Smooth muscle cell (in vitro differentiated cells): Measurements from ENCODE around the gene NPHS1. TPM values are rescaled to one million over a fixed set of nuclear protein-coding genes. Genes with fewer than 3 reads are reported as not detected.

Experiments used
- DNase-seq: peaks from one replicate; lab custom pipeline; 2025; ENCODE audit not compliant: unreplicated experiment; lab: John Stamatoyannopoulos, UW
- H2AFZ ChIP-seq: fragments of 200-600 bp; sonication (generic); 2 replicates; pipeline ENCODE4 v1.6.0; 2016; ENCODE audit warnings: antibody characterized with exemption, low read depth, mild to moderate bottlenecking
- H3F3A ChIP-seq: fragments of 200-600 bp; sonication (generic); 2 replicates; pipeline ENCODE4 v1.6.0; 2017; ENCODE audit warnings: antibody characterized with exemption, low read depth
- H3K27ac ChIP-seq: fragments of 200-600 bp; sonication (generic); 2 replicates; pipeline ENCODE4 v1.5.1; 2016; ENCODE audit warnings: low read depth, mild to moderate bottlenecking
- H3K27me3 ChIP-seq: fragments of 200-600 bp; sonication (generic); 2 replicates; pipeline ENCODE4 v1.6.1; 2016; ENCODE audit warnings: low read depth, mild to moderate bottlenecking
- H3K36me3 ChIP-seq: fragments of 200-600 bp; sonication (generic); 2 replicates; pipeline ENCODE4 v1.5.1; 2016; ENCODE audit warnings: low read depth
- H3K4me1 ChIP-seq: fragments of 200-600 bp; sonication (generic); 2 replicates; pipeline ENCODE4 v1.5.1; 2016; ENCODE audit warnings: low read depth
- H3K4me2 ChIP-seq: fragments of 200-600 bp; sonication (generic); 2 replicates; pipeline ENCODE4 v1.6.0; 2016; ENCODE audit warnings: mild to moderate bottlenecking
- H3K4me3 ChIP-seq: fragments of 200-600 bp; sonication (generic); 2 replicates; pipeline ENCODE4 v1.5.1; 2016; ENCODE audit warnings: mild to moderate bottlenecking
- H3K79me2 ChIP-seq: fragments of 200-600 bp; sonication (generic); 2 replicates; pipeline ENCODE4 v1.6.0; 2016; ENCODE audit warnings: low read depth, mild to moderate bottlenecking
- H3K9ac ChIP-seq: fragments of 200-600 bp; sonication (generic); 2 replicates; pipeline ENCODE4 v1.6.0; 2016; ENCODE audit warnings: low read depth
- H3K9me3 ChIP-seq: fragments of 200-600 bp; sonication (generic); replicated peaks from 2 replicates; pipeline ENCODE4 v1.5.1; 2016; ENCODE audit warnings: low read depth
- H4K20me1 ChIP-seq: fragments of 200-600 bp; sonication (generic); 2 replicates; pipeline ENCODE4 v1.6.0; 2016; ENCODE audit warnings: low read depth
- CTCF ChIP-seq: fragments of 200-600 bp; sonication (generic); IDR thresholded peaks from 2 replicates; pipeline ENCODE4 v1.5.1; 2017; ENCODE audit warnings: borderline replicate concordance, mild to moderate bottlenecking, antibody characterized with exemption; ENCODE audit not compliant: insufficient read depth, poor library complexity, severe bottlenecking
- WGBS: methylation state at CpG from one replicate; pipeline ENCODE4 v1.1.7; 2016; ENCODE audit warnings: low lambda C conversion rate; 5-methylcytosine and 5-hydroxymethylcytosine counted together
- polyA plus RNA-seq: library from polyadenylated mRNA; unstranded; fragments of >200 nt; fragmentation: Nextera tagmentation; extraction: Ambion mirVana; gene quantifications from 2 replicates; pipeline ENCODE4 v1.2.1, GENCODE V29; 2016
- small RNA-seq: library from RNA; depleted of rRNA; stranded (forward); fragments of <200 nt; gene quantifications from one replicate; pipeline ENCODE3, GENCODE V24; 2014
- total RNA-seq: library from RNA; depleted of rRNA; stranded (reverse); fragments of >200 nt; gene quantifications from 2 replicates; pipeline ENCODE4 v1.2.3, GENCODE V29; 2014

NPHS1 gene
- total and polyA plus RNA-seq, 2 experiments from 2014 or later = not detected

DNA sequence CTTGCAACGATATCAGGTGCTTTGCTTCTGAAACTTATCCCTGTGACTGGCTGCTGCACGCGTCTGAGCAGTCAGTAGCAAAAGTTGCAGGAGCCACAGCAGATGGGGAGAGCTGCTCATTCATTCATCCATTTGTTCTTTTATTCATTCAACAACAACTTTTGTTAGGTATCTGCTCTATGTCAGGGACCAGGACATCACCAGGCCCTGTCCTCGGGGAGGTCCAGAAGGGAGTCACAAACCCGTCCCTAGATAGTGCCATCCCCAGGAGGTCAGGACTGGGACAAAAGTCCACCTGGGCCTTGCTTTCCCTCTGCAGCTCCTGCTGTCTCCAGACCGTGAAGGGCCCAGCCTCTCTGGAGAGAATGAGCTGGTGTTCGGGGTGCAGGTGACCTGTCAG is 74.3 kb downstream of the NPHS1 start:
- Histone ChIP-seq H3F3A (no peaks in the 10 kb centered on the region), H3K4me2 (no peak overlapping the region), H3K79me2 (no peaks in the 10 kb centered on the region), H3K27ac (no peak overlapping the region), H3K4me1 (peaks cover 6% of the 10 kb centered on the region), H3K36me3 (no peaks in the 10 kb centered on the region), H3K9me3 (no peaks in the 10 kb centered on the region), H3K9ac (no peak overlapping the region), H4K20me1 (no peaks in the 10 kb centered on the region), H3K27me3 (no peaks in the 10 kb centered on the region), H2AFZ (no peak overlapping the region), H3K4me3 (no peak overlapping the region)
- WGBS = 94% methylated on average over 7 of the region's 7 CpGs
- no peak for TF ChIP-seq CTCF
- no peak for DNase-seq

- H3K4me2 ChIP-seq = no peak overlapping the region
- 45% methylated on average over 19 of the region's 19 CpGs for WGBS
- TF ChIP-seq CTCF = no peak
Observed at GRCh38 chr19:35777086-35777841, 75.0 kb downstream of the NPHS1 start.

DNA sequence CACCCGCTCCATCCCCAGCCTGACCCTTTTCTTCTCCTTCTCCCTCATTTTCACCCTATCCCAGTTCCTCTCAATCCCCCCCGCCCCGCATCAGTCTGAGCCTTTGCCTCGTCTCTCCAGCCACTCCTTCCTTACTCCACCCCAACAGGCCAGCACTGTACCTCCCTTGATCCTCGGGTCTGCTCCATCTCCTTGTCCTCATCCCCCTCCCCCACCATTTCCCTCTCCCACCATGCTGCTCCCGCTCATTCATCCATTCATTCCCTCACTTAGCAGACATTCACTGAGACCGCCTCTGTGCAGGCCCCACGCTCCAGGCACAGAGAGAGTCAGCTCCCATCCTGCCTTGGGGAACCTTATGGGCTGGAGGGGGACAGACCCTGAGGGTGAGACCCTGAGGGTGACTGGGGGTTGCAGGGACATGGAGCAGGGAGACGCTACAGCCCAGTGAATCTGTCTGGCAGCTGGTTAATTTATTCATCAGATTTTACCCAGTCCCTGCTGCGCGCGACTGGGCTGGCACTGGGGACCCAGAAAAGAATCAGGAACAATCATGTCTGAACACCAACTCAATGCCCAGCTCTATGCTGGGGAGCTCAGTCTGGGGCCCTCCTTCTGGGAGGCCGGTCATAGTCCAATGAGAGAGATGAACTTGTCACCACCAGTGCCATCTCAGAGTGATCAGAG is 76.1 kb downstream of the NPHS1 start:
- Histone ChIP-seq H3K9ac (no peak overlapping the region), H3K4me3 (peak overlapping the region; percentile 83), H3K4me1 (peaks cover 6% of the 10 kb centered on the region), H3K27me3 (no peaks in the 10 kb centered on the region), H4K20me1 (no peaks in the 10 kb centered on the region), H3K79me2 (no peaks in the 10 kb centered on the region), H3K36me3 (no peaks in the 10 kb centered on the region), H3K27ac (no peak overlapping the region), H2AFZ (no peak overlapping the region), H3K4me2 (peak overlapping the region; percentile 90), H3F3A (no peaks in the 10 kb centered on the region), H3K9me3 (no peaks in the 10 kb centered on the region)
- WGBS = 55% methylated on average over 11 of the region's 13 CpGs
- TF ChIP-seq CTCF = no peak
- no peak for DNase-seq

More at GRCh38 chr19:35777086-35777841, 75.0 kb downstream of the NPHS1 start:
- Histone ChIP-seq H3K79me2 (no peaks in the 10 kb centered on the region), H3K27me3 (no peaks in the 10 kb centered on the region), H2AFZ (no peak overlapping the region), H3K9me3 (no peaks in the 10 kb centered on the region), H3K36me3 (no peaks in the 10 kb centered on the region), H3K4me1 (peaks cover 6% of the 10 kb centered on the region), H3K4me3 (no peak overlapping the region), H4K20me1 (no peaks in the 10 kb centered on the region), H3K9ac (no peak overlapping the region), H3F3A (no peaks in the 10 kb centered on the region), H3K27ac (no peak overlapping the region)
- no peak for DNase-seq

Small RNA genes lying within 50 kb of the gene (small RNA-seq; reads per million reads assigned to genes)
- not detected for gene RN7SL402P

Other genes with a start within 250 kb of the NPHS1 start
- 6.3 and 6.4 TPM in 2 replicates for gene HAUS5, start 239.8 kb downstream of the NPHS1 start, total RNA-seq
- 14.0 and 15.8 TPM in 2 replicates for gene HAUS5, start 239.8 kb downstream of the NPHS1 start, polyA plus RNA-seq
- gene RBM42, start 223.5 kb downstream of the NPHS1 start, total RNA-seq = 37.2 and 42.4 TPM in 2 replicates
- 143 and 155 TPM in 2 replicates for gene RBM42, start 223.5 kb downstream of the NPHS1 start, polyA plus RNA-seq
- gene ETV2, start 210.8 kb downstream of the NPHS1 start, total RNA-seq = not detected in 2 replicates
- 2.9 and 3.8 TPM in 2 replicates for gene ETV2, start 210.8 kb downstream of the NPHS1 start, polyA plus RNA-seq
- gene COX6B1, start 204.2 kb downstream of the NPHS1 start, total RNA-seq = 521 and 971 TPM in 2 replicates
- gene COX6B1, start 204.2 kb downstream of the NPHS1 start, polyA plus RNA-seq = 622 and 683 TPM in 2 replicates
- gene UPK1A, start 186.0 kb downstream of the NPHS1 start, total RNA-seq = 4.2 TPM in 1 of 2 replicates, not detected in the other
- gene UPK1A, start 186.0 kb downstream of the NPHS1 start, polyA plus RNA-seq = 1.0 TPM in 1 of 2 replicates, not detected in the other
- not detected in 2 replicates for gene ZBTB32, start 147.9 kb downstream of the NPHS1 start, total RNA-seq
- gene ZBTB32, start 147.9 kb downstream of the NPHS1 start, polyA plus RNA-seq = 1.0 and 1.3 TPM in 2 replicates
- 10.5 and 31.1 TPM in 2 replicates for gene KMT2B, start 134.5 kb downstream of the NPHS1 start, total RNA-seq
- gene KMT2B, start 134.5 kb downstream of the NPHS1 start, polyA plus RNA-seq = 8.8 and 11.2 TPM in 2 replicates
- 1.2 and 1.7 TPM in 2 replicates for gene IGFLR1, start 110.1 kb downstream of the NPHS1 start, total RNA-seq
- 1.4 and 6.3 TPM in 2 replicates for gene IGFLR1, start 110.1 kb downstream of the NPHS1 start, polyA plus RNA-seq
- gene U2AF1L4, start 107.1 kb downstream of the NPHS1 start, total RNA-seq = 14.6 and 17.0 TPM in 2 replicates
- gene U2AF1L4, start 107.1 kb downstream of the NPHS1 start, polyA plus RNA-seq = 29.3 and 31.5 TPM in 2 replicates
- 53.3 and 65.4 TPM in 2 replicates for gene PSENEN, start 106.9 kb downstream of the NPHS1 start, total RNA-seq
- 137 and 167 TPM in 2 replicates for gene PSENEN, start 106.9 kb downstream of the NPHS1 start, polyA plus RNA-seq
- 17.8 and 20.3 TPM in 2 replicates for gene LIN37, start 103.9 kb downstream of the NPHS1 start, total RNA-seq
- gene LIN37, start 103.9 kb downstream of the NPHS1 start, polyA plus RNA-seq = 16.4 and 24.2 TPM in 2 replicates
- gene HSPB6, start 95.5 kb downstream of the NPHS1 start, total RNA-seq = 19.1 and 20.6 TPM in 2 replicates
- gene HSPB6, start 95.5 kb downstream of the NPHS1 start, polyA plus RNA-seq = 173 and 254 TPM in 2 replicates
- gene PROSER3, start 94.3 kb downstream of the NPHS1 start, total RNA-seq = 6.1 and 13.7 TPM in 2 replicates
- 24.8 and 32.3 TPM in 2 replicates for gene PROSER3, start 94.3 kb downstream of the NPHS1 start, polyA plus RNA-seq
- gene ARHGAP33, start 76.9 kb downstream of the NPHS1 start, total RNA-seq = 5.3 and 8.2 TPM in 2 replicates
- gene ARHGAP33, start 76.9 kb downstream of the NPHS1 start, polyA plus RNA-seq = 5.7 and 14.0 TPM in 2 replicates
- not detected in 2 replicates for gene PRODH2, start 39.7 kb downstream of the NPHS1 start, total RNA-seq
- not detected in 2 replicates for gene PRODH2, start 39.7 kb downstream of the NPHS1 start, polyA plus RNA-seq
- 0.18 and 2.1 TPM in 2 replicates for gene KIRREL2, start 4.4 kb upstream of the NPHS1 start, total RNA-seq
- gene KIRREL2, start 4.4 kb upstream of the NPHS1 start, polyA plus RNA-seq = 0.56 and 0.64 TPM in 2 replicates
- 40.1 and 81.8 TPM in 2 replicates for gene APLP1, start 16.1 kb upstream of the NPHS1 start, total RNA-seq
- 98.3 and 114 TPM in 2 replicates for gene APLP1, start 16.1 kb upstream of the NPHS1 start, polyA plus RNA-seq
- 4.2 and 4.9 TPM in 2 replicates for gene NFKBID, start 48.0 kb upstream of the NPHS1 start, total RNA-seq
- 9.0 and 11.1 TPM in 2 replicates for gene NFKBID, start 48.0 kb upstream of the NPHS1 start, polyA plus RNA-seq
- 0.81 TPM in 1 of 2 replicates, not detected in the other for gene HCST, start 50.0 kb upstream of the NPHS1 start, total RNA-seq
- gene HCST, start 50.0 kb upstream of the NPHS1 start, polyA plus RNA-seq = 2.6 and 3.4 TPM in 2 replicates
- gene TYROBP, start 55.8 kb upstream of the NPHS1 start, total RNA-seq = not detected in 2 replicates
- not detected in 2 replicates for gene TYROBP, start 55.8 kb upstream of the NPHS1 start, polyA plus RNA-seq
- gene LRFN3, start 83.9 kb upstream of the NPHS1 start, total RNA-seq = 6.0 and 6.2 TPM in 2 replicates
- 15.3 and 15.5 TPM in 2 replicates for gene LRFN3, start 83.9 kb upstream of the NPHS1 start, polyA plus RNA-seq
- 24.0 TPM in 2 replicates for gene SDHAF1, start 142.7 kb upstream of the NPHS1 start, total RNA-seq
- gene SDHAF1, start 142.7 kb upstream of the NPHS1 start, polyA plus RNA-seq = 27.1 and 27.7 TPM in 2 replicates
- gene SYNE4, start 156.3 kb upstream of the NPHS1 start, total RNA-seq = 1.1 and 1.9 TPM in 2 replicates
- gene SYNE4, start 156.3 kb upstream of the NPHS1 start, polyA plus RNA-seq = 2.6 and 8.8 TPM in 2 replicates
- gene ALKBH6, start 161.7 kb upstream of the NPHS1 start, total RNA-seq = 26.2 and 35.4 TPM in 2 replicates
- gene ALKBH6, start 161.7 kb upstream of the NPHS1 start, polyA plus RNA-seq = 36.1 and 37.4 TPM in 2 replicates
- 3.7 and 10.7 TPM in 2 replicates for gene CLIP3, start 180.4 kb upstream of the NPHS1 start, total RNA-seq
- gene CLIP3, start 180.4 kb upstream of the NPHS1 start, polyA plus RNA-seq = 35.2 and 36.7 TPM in 2 replicates
- gene THAP8, start 201.8 kb upstream of the NPHS1 start, total RNA-seq = 9.3 and 13.1 TPM in 2 replicates
- gene THAP8, start 201.8 kb upstream of the NPHS1 start, polyA plus RNA-seq = 13.1 and 22.9 TPM in 2 replicates
- 1.0 and 1.5 TPM in 2 replicates for gene WDR62, start 202.4 kb upstream of the NPHS1 start, total RNA-seq
- 2.1 and 4.6 TPM in 2 replicates for gene WDR62, start 202.4 kb upstream of the NPHS1 start, polyA plus RNA-seq